ENCODE data around the gene SPINK9. TPM values are rescaled to one million over a fixed set of nuclear protein-coding genes. Genes with fewer than 3 reads are reported as not detected.

The SPINK9 gene
- total RNA-seq: not detected in 3 replicates
- long read RNA-seq: 0 reads

DNA sequence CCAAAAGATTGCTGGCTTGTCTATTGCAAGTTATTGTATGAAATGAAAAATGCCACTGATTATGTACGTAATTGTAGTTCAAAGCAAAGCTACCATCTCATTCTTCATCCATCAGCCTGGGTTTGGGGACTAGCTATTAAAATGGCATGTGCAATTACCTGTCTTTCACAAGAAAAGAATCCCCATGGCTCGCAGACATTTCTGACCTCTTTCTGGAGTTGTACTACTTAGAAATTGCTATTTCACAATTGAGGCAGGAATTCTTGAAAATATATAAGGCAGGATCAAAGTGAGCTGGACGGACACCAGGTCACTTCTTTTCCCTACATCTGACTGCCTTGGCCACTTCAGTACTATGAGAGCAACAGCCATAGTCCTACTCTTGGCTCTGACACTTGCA is at the start of gene SPINK9:
TSS of gene SPINK9 (plus strand) at position 301 of the 400 bp plus-strand sequence. CDS start at position 356, 55 bp downstream.
- Mint-ChIP-seq H3K27ac (ENCODE audit: unreplicated experiment) (no peak within 1 kb of the TSS), H3K36me3 (ENCODE audit: low read depth) (peaks cover 4% of the 10 kb centered on the region), H3K4me1 (ENCODE audit: low read depth) (no peaks in the 10 kb centered on the region), H3K9me3 (ENCODE audit: low read depth) (peaks cover 15% of the 10 kb centered on the region), H3K27me3 (ENCODE audit: low read depth) (peaks cover 1% of the 10 kb centered on the region), H3K4me3 (ENCODE audit: unreplicated experiment) (no peak within 1 kb of the TSS)
- DNase-seq (ENCODE audit: low spot score): no peak
- TF ChIP-seq, protein P1, sequence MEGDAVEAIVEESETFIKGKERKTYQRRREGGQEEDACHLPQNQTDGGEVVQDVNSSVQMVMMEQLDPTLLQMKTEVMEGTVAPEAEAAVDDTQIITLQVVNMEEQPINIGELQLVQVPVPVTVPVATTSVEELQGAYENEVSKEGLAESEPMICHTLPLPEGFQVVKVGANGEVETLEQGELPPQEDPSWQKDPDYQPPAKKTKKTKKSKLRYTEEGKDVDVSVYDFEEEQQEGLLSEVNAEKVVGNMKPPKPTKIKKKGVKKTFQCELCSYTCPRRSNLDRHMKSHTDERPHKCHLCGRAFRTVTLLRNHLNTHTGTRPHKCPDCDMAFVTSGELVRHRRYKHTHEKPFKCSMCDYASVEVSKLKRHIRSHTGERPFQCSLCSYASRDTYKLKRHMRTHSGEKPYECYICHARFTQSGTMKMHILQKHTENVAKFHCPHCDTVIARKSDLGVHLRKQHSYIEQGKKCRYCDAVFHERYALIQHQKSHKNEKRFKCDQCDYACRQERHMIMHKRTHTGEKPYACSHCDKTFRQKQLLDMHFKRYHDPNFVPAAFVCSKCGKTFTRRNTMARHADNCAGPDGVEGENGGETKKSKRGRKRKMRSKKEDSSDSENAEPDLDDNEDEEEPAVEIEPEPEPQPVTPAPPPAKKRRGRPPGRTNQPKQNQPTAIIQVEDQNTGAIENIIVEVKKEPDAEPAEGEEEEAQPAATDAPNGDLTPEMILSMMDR (IDR thresholded peaks at IDR 0.05): no peak

GRCh38 chr5:148290271-148291195 is 44.8 kb upstream of the SPINK9 start:
- H3K27me3 Mint-ChIP-seq (ENCODE audit: low read depth): peaks cover 31% of the 10 kb centered on the region
- no peaks in the 10 kb centered on the region for H3K36me3 Mint-ChIP-seq (ENCODE audit: low read depth)
- no peaks in the 10 kb centered on the region for H3K9me3 Mint-ChIP-seq (ENCODE audit: low read depth)
- no peak for DNase-seq (ENCODE audit: low spot score)
- TF ChIP-seq, protein P1 (IDR thresholded peaks at IDR 0.05): peak; percentile 76
- H3K4me1 Mint-ChIP-seq (ENCODE audit: low read depth): no peaks in the 10 kb centered on the region
- H3K27ac Mint-ChIP-seq (ENCODE audit: unreplicated experiment): no peak overlapping the region
- no peak overlapping the region for H3K4me3 Mint-ChIP-seq (ENCODE audit: unreplicated experiment)

DNA sequence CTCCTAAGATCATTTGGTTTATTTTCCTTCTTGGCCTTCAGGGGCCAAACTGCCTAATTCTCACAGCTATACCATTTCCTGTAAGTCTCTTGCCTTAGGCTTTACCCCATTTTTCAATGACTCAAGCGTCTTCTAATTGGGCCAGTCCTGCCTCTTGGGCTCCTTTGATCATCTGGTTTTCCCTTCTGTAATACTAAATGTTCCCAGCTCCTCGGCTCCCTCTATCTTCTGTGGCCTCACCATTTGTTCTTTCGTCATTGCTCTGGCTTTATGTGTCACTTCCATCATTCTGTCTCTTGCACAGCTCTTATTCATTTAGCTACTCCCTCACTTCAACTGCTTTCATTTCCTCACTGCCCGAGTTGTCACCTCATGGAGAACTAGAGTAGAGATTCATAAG is 37.6 kb upstream of the SPINK9 start:
- H3K9me3 Mint-ChIP-seq (ENCODE audit: low read depth): no peaks in the 10 kb centered on the region

GRCh38 chr5:148306446-148306845 is 28.9 kb upstream of the SPINK9 start:
- Mint-ChIP-seq H3K9me3 (ENCODE audit: low read depth) (peaks cover 15% of the 10 kb centered on the region), H3K27ac (ENCODE audit: unreplicated experiment) (no peak overlapping the region), H3K27me3 (ENCODE audit: low read depth) (peaks cover 29% of the 10 kb centered on the region), H3K4me1 (ENCODE audit: low read depth) (no peaks in the 10 kb centered on the region), H3K36me3 (ENCODE audit: low read depth) (peaks cover 2% of the 10 kb centered on the region), H3K4me3 (ENCODE audit: unreplicated experiment) (no peak overlapping the region)
- no peak for DNase-seq (ENCODE audit: low spot score)
- TF ChIP-seq, protein P1 (IDR thresholded peaks at IDR 0.05): no peak

More for the DNA sequence above, 37.6 kb upstream of the SPINK9 start:
- H3K27ac Mint-ChIP-seq (ENCODE audit: unreplicated experiment): no peak overlapping the region
- H3K36me3 Mint-ChIP-seq (ENCODE audit: low read depth): no peaks in the 10 kb centered on the region
- no peak for DNase-seq (ENCODE audit: low spot score)
- H3K4me1 Mint-ChIP-seq (ENCODE audit: low read depth): no peaks in the 10 kb centered on the region
- TF ChIP-seq, protein P1 (IDR thresholded peaks at IDR 0.05): no peak
- no peak overlapping the region for H3K4me3 Mint-ChIP-seq (ENCODE audit: unreplicated experiment)
- peaks cover 6% of the 10 kb centered on the region for H3K27me3 Mint-ChIP-seq (ENCODE audit: low read depth)

GRCh38 chr5:148309019-148309418 is 26.3 kb upstream of the SPINK9 start:
- Mint-ChIP-seq H3K27me3 (ENCODE audit: low read depth) (peaks cover 26% of the 10 kb centered on the region), H3K4me1 (ENCODE audit: low read depth) (no peaks in the 10 kb centered on the region)
- TF ChIP-seq, protein P1 (IDR thresholded peaks at IDR 0.05): no peak

More at GRCh38 chr5:148309019-148309418, 26.3 kb upstream of the SPINK9 start:
- DNase-seq (ENCODE audit: low spot score): no peak
- H3K4me3 Mint-ChIP-seq (ENCODE audit: unreplicated experiment): no peak overlapping the region
- no peak overlapping the region for H3K27ac Mint-ChIP-seq (ENCODE audit: unreplicated experiment)
- H3K9me3 Mint-ChIP-seq (ENCODE audit: low read depth): peaks cover 15% of the 10 kb centered on the region
- H3K36me3 Mint-ChIP-seq (ENCODE audit: low read depth): peaks cover 2% of the 10 kb centered on the region

Data from chondrocyte (in vitro differentiated cells).